ENCODE data around the gene ABCC8.

Gene ABCC8

DNA sequence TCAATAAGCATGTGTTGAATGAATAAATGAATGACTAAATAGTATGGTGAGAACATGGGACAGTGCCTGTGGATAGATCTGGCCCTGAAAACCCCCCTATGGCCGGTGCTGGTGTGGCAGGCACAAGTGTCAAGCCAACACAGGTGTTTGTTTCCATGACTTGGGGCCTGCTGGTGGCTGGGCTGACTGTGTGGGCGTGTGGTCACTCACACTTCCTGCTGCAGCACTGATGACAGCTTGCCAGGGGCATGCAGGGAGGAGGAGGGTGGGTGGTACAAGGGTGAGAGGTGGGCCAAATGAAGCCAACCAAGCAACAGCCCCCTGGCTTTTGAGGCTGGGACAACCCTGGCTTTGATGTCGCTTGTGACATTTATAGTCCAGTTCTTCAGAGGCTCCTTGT, 30.3 kb upstream of the ABCC8 start:
- H3K4me3 ChIP-seq (ENCODE audit: low read depth, low read length): no peak overlapping the region
- DNase-seq (ENCODE audit: low read depth): no peak

DNA sequence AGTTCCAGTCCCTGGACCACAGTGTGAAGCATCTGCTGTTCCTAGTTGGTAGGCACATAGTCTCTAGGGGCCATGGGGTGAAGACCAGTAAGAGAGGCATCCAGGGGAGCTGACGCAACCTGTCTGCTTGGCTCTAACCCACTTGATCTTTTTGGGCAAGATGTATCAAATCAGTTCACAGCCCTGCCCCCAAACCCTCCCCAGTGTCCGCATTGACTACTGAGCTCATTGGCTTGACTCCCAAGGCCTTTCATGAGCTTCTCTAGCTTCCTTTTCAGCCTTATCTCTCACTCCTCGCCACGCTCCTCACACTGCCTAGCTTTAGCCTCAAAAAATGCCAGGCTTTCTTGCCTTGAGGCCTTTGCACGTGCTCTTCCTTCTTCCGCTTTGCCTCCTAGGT, 29.7 kb upstream of the ABCC8 start:
- no peak for DNase-seq (ENCODE audit: low read depth)
- H3K4me3 ChIP-seq (ENCODE audit: low read depth, low read length): no peak overlapping the region

DNA sequence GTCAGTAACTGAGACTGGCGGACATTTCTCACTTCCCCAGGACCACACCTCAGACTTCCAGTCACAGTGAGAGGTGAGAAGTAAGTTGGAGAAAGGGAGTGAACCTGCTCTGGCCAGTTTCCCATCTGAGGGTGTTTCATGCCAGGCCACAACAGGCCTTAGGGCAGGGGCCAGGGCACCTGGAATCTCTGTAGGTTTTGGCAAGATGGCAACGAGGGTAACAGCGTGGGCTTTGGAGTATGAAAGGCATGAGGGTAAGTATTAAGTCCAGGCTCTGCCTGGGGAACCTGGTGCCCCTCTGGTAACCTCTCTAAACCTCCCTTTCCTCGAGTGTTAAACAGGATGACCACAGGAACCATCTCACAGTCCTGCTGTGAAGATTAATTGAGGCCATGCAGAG, 28.5 kb upstream of the ABCC8 start:
- DNase-seq (ENCODE audit: low read depth): no peak
- H3K4me3 ChIP-seq (ENCODE audit: low read depth, low read length): no peak overlapping the region

DNA sequence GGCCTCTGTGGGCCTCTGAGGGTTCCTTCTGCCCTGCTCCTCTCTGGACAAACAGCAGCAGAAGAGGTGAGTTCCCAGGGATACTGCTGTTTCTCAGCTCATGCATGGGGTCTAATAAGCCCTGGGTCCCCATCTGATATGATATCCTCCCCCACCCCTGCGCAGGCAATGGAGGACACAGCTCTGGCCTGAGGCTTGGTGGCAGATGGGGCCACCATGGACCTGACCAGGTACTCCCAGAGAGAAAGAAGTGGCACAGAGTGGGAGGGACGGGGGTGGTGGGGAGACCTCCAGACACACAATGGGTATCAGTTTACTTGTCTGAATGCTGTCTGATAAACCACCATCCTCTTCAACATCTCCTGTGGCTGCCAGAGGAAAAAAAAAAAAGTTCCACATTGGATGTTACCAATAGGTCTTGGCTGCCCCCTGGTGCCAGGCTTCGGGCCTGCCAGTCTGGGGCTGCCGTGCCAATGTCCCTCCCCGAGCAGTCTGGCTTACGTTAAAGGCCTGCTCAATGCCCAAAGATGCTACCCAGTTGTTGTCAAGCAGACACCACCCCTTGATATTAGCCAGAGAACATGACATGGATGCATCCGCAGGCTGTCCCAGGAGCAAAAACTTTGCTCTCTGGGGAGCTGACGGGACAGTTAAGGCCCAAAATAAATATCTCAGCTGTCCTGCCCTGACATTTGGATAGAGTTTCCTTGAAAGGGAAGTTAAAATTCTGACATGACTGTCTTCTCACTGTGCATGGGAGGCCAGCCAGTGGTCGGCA, 27.9 kb upstream of the ABCC8 start:
- no peak for DNase-seq (ENCODE audit: low read depth)
- no peak overlapping the region for H3K4me3 ChIP-seq (ENCODE audit: low read depth, low read length)

DNA sequence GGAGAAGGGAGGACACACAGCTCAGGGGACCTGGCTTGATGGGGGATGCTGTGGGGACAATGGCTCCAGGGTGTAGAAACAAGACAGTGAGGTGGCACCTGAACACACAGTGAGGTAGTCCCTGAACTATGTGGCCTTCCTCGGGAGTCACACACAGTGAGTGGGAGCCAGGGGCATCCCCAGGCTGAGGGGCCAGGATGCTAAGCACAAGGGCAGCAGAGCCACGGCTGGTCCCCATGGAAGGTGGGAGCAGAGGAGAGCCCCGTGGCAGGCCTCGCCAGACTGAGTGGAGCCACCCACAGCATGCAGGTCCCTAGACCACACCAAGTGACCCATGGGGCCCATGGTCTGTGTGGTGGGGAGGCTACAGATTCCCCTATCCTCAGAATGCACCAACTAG, 26.0 kb upstream of the ABCC8 start:
- H3K4me3 ChIP-seq (ENCODE audit: low read depth, low read length): no peak overlapping the region

DNA sequence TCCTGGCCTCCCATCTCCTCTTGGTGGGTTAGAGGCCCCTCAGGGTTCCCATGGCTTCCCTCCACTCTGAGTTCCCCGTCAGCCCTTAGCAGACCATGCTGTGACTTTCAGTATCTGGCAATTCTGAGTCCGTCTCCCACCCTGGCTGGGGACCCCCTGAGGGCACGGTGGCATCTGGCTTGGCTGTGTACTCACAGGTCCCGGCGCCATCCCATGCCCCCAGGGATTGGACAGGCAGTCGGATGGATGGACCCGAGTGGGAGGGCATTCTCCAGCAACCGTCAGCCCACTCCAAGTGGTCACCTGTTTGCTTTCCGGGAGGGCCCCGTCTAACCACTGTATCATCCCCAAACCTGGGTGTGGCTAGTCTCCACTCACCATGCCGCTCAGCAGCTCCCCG, 24.0 kb upstream of the ABCC8 start:
- no peak for DNase-seq (ENCODE audit: low read depth)

More for the DNA sequence above, 26.0 kb upstream of the ABCC8 start:
- no peak for DNase-seq (ENCODE audit: low read depth)

DNA sequence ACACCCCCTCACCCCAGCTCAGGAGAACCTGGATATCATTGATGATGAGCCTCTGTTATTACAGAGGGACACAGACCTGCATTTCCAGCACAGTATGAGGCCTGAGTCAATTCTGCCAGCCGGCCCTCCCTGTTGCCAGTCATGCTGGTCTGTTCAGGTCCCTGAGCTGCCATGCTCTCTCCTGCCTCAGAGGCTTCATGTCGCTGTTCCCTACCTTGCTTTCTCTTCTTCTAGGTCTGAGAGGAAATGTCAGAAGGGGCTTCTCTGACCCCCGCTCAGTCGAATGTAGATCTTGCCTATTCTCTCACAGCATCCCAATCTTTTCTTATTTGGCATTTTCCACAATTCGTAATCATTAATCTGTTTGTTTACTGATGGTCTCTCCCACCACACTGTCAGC, 21.8 kb upstream of the ABCC8 start:
- H3K4me3 ChIP-seq (ENCODE audit: low read depth, low read length): no peak overlapping the region
- DNase-seq (ENCODE audit: low read depth): no peak

More for the DNA sequence above, 24.0 kb upstream of the ABCC8 start:
- no peak overlapping the region for H3K4me3 ChIP-seq (ENCODE audit: low read depth, low read length)

DNA sequence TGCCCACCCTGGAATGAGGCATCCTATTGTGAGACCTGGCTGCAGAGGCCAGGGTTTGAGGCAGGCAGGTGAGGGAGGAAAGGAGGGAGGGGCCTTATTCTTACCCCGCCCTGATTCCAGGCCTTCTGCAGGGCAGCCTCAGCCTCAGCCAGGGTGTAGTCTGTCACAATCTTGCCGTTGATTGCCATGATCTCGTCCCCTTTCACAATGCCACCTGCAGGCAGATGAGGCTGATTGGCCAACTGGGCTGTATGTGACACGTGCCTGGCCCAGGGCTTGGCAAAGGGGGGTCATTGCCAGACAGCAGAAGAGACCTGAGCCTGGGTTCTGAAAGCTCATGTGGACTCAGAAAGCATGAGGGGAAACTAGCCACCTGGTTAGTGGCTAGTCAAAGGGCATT, 21.4 kb upstream of the ABCC8 start:
- DNase-seq (ENCODE audit: low read depth): no peak
- no peak overlapping the region for H3K4me3 ChIP-seq (ENCODE audit: low read depth, low read length)

DNA sequence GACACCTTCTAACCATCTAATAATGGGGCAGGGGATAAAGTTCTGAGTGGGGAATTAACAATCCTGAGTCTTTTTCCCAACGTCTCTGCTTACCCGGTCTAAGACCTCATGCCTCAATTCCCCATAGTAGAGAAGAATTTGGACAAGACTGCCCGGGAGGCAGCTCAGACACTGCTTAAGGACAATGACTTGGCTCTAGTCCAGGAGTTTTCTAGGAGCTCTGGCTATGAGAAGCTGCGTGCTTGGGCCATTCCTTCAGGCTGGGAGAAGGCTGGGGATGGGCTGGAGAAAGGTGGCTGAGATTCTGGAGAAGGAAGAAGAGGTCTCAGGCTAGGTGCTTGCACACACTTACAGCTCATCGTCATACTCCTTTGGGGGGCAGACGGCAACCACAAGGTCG, 19.8 kb upstream of the ABCC8 start:
- no peak overlapping the region for H3K4me3 ChIP-seq (ENCODE audit: low read depth, low read length)
- no peak for DNase-seq (ENCODE audit: low read depth)

DNA sequence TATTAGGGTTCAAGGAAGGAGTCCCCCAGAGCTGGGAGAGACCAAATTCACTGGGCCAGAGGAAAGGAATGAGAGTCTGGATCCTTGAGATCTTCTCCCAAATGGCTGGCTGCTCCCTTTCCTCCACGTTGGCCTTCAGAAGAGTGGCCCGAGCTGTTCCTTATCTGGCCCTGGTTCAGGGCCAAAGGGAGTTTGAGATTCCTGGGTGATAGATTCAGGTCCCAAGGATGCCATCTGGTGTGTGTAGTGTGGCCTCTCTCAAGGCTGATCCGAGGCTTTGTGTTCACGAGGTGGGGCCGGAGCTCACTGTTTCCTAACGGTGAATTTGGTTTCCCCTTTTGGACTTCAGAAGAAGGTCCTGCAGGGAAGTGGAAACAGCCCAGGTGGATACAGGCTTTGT, 17.4 kb upstream of the ABCC8 start:
- H3K4me3 ChIP-seq (ENCODE audit: low read depth, low read length): no peak overlapping the region
- no peak for DNase-seq (ENCODE audit: low read depth)

DNA sequence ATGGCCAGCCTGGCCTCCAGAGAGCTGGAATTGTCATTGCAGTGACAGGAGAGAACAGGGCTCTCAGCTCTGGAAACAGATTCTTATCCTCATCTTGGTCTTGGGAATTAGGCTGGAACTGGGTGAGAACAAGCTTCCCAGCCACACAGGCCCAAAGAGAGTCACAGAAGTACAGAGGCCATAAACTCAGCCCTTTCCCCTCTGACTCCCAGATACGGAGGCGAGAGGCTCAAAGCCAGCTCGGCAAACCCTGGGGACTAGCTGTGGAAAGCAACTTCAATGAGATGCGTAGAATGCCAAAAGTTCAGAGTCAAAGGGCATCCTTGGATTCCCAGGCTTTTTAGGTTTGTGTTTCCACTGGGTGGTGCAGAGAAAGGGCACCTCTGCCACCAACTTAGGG, 14.3 kb upstream of the ABCC8 start:
- no peak overlapping the region for H3K4me3 ChIP-seq (ENCODE audit: low read depth, low read length)
- DNase-seq (ENCODE audit: low read depth): no peak

DNA sequence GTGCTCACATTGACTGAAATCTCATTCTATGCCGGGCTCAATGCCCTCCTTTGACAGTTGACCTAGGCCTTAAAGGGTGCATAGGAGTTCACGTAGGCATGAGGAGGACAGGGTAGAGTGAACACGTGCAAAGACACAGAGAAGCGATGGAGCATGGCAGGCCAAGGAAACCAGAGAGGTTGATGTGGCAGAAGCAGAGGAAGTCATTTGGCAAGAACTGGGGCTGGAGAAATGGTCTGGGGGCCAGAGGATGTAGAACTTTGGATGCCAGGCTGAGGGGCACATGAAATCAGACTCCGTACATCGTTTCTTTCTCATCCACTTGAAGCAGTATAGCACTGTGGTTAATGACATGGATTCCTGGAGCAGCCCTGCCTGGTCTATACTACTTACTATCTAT, 13.6 kb upstream of the ABCC8 start:
- no peak overlapping the region for H3K4me3 ChIP-seq (ENCODE audit: low read depth, low read length)
- no peak for DNase-seq (ENCODE audit: low read depth)

DNA sequence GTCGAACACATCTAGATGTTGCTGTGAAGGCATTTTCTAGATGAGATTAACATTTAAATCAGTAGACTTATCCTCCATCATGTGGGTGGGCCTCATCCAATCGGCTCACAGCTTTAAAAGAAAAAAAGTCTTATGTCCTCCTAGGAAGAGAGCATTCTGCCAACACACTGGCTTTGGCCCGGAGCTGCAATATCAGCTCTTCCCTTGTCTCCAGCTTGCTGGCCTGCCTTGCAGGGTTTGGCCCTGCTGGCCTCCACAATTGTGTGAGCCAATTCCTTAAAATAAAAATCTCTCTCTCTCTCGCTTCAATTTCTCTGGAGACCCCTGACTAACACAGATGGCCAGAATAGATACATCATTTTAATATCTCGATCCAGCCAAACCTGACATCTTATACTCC, 13.1 kb upstream of the ABCC8 start:
- no peak for DNase-seq (ENCODE audit: low read depth)

DNA sequence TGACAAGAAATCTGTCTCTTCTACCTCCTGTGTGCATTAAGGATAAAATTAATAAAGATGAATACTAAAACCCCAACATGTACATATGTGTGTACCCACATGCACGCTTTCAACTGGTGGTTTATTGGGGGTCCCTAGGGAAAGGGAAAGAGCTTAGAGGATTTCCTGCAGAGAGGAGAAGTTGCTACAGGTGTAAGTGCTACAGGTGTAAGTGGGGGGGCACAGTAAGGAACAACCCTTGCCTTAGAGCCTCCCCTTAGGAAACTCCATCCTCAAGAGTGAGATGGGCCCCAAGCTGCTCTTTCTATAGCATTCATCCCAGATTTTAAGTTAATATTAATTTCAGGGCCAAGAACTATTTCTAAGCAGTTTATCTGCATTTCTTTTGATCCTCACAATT, 11.9 kb upstream of the ABCC8 start:
- no peak for DNase-seq (ENCODE audit: low read depth)
- H3K4me3 ChIP-seq (ENCODE audit: low read depth, low read length): no peak overlapping the region

More for the DNA sequence above, 13.1 kb upstream of the ABCC8 start:
- H3K4me3 ChIP-seq (ENCODE audit: low read depth, low read length): no peak overlapping the region

DNA sequence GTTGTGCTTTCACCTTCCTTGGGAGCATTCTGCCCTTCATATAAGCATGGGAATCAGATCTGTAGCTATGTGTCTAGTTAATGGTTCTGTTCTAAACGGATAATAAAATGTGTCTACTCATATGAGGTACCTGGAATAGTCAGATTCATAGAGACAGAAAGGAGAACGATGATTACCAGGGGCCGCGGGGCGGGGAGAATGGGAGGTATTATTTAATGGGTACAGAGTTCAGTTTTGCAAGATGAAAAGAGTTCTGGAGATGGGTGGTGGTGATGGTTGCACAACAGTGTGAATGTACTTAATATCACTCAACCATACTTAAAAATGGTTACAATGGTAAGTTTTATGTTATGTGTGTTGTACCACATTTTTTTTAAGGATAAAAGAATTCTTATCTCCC, 10.0 kb upstream of the ABCC8 start:
- no peak overlapping the region for H3K4me3 ChIP-seq (ENCODE audit: low read depth, low read length)
- no peak for DNase-seq (ENCODE audit: low read depth)

DNA sequence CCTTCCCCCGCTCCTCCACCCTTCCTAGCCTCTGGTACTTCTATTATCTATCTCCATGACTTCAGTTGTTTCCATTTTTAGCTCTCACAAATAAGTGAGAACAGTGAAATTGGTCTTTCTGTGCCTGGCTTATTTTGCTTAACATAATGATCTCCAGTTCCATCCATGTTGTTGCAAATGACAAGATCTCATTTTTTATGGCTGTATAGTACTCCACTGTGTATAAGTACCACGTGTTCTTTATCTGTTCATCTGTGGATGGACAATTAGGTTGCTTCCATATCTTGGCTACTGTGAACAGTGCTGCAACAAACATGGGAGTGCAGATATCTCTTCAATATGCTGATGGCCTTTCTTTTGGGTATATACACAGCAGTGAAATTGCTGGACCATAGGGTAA, 6.9 kb upstream of the ABCC8 start:
- H3K4me3 ChIP-seq (ENCODE audit: low read depth, low read length): no peak overlapping the region
- DNase-seq (ENCODE audit: low read depth): no peak

DNA sequence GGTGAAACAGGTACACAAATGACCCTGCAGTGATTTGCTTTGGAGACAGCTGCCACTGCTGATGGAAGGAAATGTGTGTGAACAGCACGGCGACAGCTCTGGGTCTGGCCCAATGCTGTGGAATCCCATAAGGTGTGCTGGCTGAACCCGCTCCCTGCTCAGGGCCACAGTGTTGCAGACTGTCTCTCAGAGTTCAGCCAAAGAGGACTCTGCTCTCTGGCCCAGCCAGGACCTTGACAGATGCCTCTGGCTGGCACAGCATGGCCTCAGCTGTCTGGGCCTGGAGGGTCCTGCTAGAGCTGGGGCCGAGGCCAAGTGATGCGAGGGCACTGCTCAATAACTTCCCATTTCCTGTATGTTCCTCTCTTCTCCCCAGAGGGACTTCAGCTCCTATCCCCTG, 5.3 kb upstream of the ABCC8 start:
- no peak for DNase-seq (ENCODE audit: low read depth)

DNA sequence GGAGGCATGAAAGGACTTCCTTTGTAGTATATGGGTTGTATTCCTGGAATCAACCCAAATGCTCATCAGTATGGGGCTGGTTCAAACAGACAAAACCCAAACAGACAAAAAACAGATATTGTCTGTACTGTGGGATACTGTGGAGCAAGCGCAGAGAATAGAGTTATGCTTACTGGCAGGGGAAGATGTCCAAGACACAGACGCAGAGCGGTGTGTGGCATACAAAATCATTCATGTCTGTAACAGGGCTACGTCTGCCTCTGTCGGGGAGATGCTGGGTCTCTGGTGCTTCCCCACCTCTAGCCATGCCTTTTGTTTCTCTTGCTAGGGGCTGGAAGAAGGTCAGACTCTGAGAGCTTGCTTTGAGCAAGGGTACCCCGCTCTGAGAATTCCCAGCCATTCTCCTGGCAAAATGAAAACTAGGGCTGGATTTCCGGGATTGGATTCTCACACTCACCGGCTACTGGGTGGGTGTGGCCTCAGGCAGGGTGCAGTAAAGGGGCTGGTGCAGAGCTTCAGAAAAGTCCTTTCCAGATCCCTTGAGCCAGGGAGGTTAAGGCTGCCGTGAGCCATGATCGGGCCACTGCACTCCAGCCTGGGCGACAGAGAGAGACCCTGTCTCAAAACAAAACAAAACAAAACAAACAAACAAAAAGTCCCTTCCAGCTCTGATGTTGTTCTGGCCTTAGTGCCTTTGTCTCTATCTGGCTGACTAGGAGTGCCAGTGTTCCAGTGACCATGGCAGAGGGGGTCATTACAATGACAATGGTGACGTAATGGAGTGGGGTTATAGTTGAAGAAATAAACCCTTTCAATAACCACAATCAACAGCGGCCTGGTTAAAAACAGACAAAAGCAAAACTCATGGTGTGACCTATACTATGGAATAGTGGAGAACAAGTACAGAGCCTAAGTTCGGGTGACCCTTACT, 2.9 kb upstream of the ABCC8 start:
- no peak for DNase-seq (ENCODE audit: low read depth)
- no peak overlapping the region for H3K4me3 ChIP-seq (ENCODE audit: low read depth, low read length)

More for the DNA sequence above, 5.3 kb upstream of the ABCC8 start:
- no peak overlapping the region for H3K4me3 ChIP-seq (ENCODE audit: low read depth, low read length)

DNA sequence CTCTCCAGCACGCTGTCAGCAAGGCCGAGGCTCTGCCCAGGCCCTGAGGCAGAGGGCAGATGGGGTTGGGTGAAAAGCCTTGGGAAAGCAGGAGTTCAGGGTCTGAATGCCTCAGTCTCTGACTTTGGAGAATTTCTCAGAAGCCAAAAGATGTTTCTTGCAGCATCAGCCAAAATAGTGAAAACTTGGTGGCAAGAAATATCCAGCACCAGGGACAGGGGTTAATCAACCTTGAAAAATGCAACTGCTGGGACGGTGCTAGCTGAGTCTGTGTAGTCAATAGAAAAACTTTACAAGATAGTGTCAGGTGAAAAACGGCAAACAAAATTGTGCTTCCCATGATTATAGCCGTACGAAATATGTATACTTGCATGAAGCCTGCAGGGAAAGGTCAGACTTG, 1.4 kb upstream of the ABCC8 start:
- DNase-seq (ENCODE audit: low read depth): no peak
- no peak overlapping the region for H3K4me3 ChIP-seq (ENCODE audit: low read depth, low read length)

DNA sequence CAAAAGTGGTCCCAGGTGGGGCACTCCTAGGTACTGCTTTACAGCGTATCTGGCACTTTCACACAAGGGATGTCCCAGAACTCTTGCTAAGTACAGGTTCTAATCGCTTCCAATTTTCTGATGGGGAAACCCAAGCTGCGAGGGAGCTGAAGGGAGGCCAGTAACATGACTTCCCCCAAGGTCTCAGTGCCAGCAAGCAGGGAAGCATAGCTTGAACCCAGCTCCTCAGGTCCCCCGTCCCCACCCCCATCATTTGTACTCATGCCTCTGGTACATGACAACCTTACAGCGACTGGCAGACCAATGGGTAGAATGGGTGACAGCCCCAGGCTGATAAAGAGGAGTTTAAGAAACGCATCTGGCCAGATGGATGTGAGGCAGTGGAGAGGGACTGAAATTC, 716 bp upstream of the ABCC8 start:
- no peak overlapping the region for H3K4me3 ChIP-seq (ENCODE audit: low read depth, low read length)
- no peak for DNase-seq (ENCODE audit: low read depth)

DNA sequence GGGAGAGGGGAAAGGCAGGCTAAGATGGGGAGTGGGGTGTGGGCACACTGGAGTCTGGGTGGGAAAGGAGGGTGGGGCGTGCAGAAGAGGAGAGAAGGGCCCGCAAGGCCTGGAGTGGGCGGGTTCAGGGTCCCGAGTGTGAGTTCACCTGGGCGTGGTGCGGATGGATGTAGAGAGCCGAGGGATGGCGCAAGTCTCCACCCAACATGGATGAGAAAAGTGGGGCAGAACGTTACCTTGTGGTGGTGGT, 364 bp upstream of the ABCC8 start:
- DNase-seq (ENCODE audit: low read depth): no peak
- H3K4me3 ChIP-seq (ENCODE audit: low read depth, low read length): no peak overlapping the region
